Hepatocyte (in vitro differentiated cells): ENCODE results near the gene PYGL.

Source experiments
- EZH2 ChIP-seq: fragments of 200-600 bp; sonication (generic); IDR thresholded peaks from 2 replicates; pipeline ENCODE4 v1.6.1; 2016; ENCODE audit warnings: antibody characterized with exemption, mild to moderate bottlenecking, borderline replicate concordance
- EZH2phosphoT487 ChIP-seq: fragments of 200-600 bp; sonication (generic); IDR thresholded peaks from one replicate; pipeline ENCODE4 v1.6.1; 2018; ENCODE audit warnings: antibody characterized with exemption, mild to moderate bottlenecking, low read depth, moderate library complexity; ENCODE audit not compliant: unreplicated experiment, severe bottlenecking
- TF ChIP-seq, protein P1 (sequence below): fragments of 200-600 bp; sonication (generic); IDR thresholded peaks from 2 replicates; pipeline ENCODE4 v1.5.1; 2016; ENCODE audit warnings: antibody characterized with exemption, mild to moderate bottlenecking; ENCODE audit not compliant: poor library complexity

DNA sequence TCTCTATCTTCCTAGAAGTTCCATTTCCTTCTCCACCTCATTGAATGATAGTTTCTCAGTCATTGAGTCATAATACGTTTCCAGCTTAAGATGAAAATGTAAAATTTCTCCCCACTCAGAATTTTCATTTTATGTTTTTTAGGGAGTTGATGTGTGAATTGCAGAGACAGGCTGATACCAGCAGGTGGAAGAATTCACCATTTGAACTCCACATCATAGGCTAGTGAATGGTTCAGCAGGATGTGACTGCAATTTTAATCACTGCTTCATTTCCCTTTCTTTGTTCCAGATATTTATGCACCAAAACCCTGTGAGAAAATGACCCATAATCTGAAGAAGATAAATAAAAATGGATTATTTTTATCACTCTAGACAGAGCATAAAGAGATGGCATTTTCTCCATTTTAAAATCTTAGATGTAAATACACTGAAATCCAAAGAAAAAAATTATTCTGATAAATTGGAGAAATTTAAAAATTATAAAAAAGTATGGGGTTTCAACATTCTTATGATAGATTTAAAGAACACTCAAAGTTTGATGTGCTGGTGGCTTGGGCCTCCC lies 10.6 kb upstream of the PYGL start:
- TF ChIP-seq, protein P1, sequence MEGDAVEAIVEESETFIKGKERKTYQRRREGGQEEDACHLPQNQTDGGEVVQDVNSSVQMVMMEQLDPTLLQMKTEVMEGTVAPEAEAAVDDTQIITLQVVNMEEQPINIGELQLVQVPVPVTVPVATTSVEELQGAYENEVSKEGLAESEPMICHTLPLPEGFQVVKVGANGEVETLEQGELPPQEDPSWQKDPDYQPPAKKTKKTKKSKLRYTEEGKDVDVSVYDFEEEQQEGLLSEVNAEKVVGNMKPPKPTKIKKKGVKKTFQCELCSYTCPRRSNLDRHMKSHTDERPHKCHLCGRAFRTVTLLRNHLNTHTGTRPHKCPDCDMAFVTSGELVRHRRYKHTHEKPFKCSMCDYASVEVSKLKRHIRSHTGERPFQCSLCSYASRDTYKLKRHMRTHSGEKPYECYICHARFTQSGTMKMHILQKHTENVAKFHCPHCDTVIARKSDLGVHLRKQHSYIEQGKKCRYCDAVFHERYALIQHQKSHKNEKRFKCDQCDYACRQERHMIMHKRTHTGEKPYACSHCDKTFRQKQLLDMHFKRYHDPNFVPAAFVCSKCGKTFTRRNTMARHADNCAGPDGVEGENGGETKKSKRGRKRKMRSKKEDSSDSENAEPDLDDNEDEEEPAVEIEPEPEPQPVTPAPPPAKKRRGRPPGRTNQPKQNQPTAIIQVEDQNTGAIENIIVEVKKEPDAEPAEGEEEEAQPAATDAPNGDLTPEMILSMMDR: peak; percentile 68
- TF ChIP-seq EZH2 (no peak), EZH2phosphoT487 (no peak)
